ENCODE data around the gene SLIT1.

The SLIT1 gene

DNA sequence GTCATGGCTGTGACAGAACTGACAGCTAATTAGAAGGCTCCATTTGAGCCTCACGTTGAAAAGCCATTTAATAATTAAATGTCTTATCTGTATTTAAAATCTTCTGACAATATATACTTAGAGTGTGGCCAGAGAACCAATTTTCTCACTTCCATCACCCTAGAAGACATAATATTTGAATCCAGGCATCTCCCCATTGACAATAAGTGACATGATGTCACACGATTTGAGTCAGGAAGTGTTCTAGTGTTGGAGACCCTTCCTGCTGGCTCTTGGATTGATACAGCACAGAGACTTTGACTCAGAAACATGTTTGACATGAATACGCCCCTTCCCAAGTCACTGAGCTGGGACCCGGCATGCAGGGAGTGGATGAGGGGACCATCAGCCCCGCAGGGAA, 85.9 kb downstream of the SLIT1 start:
- H3K36me3 ChIP-seq (ENCODE audit: low read depth) = no peaks in the 10 kb centered on the region
- DNase-seq (ENCODE audit: low spot score) = no peak
- peaks cover 10% of the 10 kb centered on the region for H3K27me3 ChIP-seq (ENCODE audit: insufficient read depth, poor library complexity, severe bottlenecking)

GRCh38 chr10:97099089-97099488, 86.7 kb downstream of the SLIT1 start:
- H3K27ac ChIP-seq (ENCODE audit: poor library complexity, severe bottlenecking) = no peak overlapping the region
- no peaks in the 10 kb centered on the region for H3K4me1 ChIP-seq (ENCODE audit: insufficient read depth, poor library complexity, severe bottlenecking)
- ATAC-seq (ENCODE audit: low read depth) = no peak
- no peak for DNase-seq (ENCODE audit: low spot score)
- no peaks in the 10 kb centered on the region for H3K9me3 ChIP-seq (ENCODE audit: severe bottlenecking)
- peaks cover 10% of the 10 kb centered on the region for H3K27me3 ChIP-seq (ENCODE audit: insufficient read depth, poor library complexity, severe bottlenecking)
- no peak overlapping the region for H3K4me3 ChIP-seq (ENCODE audit: severe bottlenecking)
- H3K36me3 ChIP-seq (ENCODE audit: low read depth) = no peaks in the 10 kb centered on the region
- TF ChIP-seq CTCF (IDR thresholded peaks at IDR 0.05; ENCODE audit: poor library complexity, severe bottlenecking) = no peak

More for the DNA sequence above, 85.9 kb downstream of the SLIT1 start:
- H3K4me3 ChIP-seq (ENCODE audit: severe bottlenecking) = no peak overlapping the region
- no peaks in the 10 kb centered on the region for H3K9me3 ChIP-seq (ENCODE audit: severe bottlenecking)
- TF ChIP-seq CTCF (IDR thresholded peaks at IDR 0.05; ENCODE audit: poor library complexity, severe bottlenecking) = no peak
- no peaks in the 10 kb centered on the region for H3K4me1 ChIP-seq (ENCODE audit: insufficient read depth, poor library complexity, severe bottlenecking)
- no peak for ATAC-seq (ENCODE audit: low read depth)
- no peak overlapping the region for H3K27ac ChIP-seq (ENCODE audit: poor library complexity, severe bottlenecking)

DNA sequence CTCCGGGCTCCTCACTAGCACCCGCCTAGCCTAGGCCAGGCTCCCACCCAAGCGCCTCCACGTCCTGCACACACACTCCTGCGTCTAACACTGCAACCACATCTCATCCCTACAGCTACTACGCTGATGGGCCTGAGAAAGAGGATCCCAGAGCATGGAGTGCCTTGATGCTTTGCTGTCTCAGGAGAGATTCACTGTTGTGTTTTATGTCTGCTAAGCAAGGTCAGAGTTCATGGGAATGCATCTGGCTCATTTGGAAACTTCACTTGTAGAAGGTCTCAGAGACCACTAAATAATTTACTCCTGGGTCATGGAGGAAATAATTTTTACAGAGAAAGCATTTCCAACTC, 88.7 kb downstream of the SLIT1 start:
- TF ChIP-seq CTCF (IDR thresholded peaks at IDR 0.05; ENCODE audit: poor library complexity, severe bottlenecking) = no peak
- no peak overlapping the region for H3K27ac ChIP-seq (ENCODE audit: poor library complexity, severe bottlenecking)

DNA sequence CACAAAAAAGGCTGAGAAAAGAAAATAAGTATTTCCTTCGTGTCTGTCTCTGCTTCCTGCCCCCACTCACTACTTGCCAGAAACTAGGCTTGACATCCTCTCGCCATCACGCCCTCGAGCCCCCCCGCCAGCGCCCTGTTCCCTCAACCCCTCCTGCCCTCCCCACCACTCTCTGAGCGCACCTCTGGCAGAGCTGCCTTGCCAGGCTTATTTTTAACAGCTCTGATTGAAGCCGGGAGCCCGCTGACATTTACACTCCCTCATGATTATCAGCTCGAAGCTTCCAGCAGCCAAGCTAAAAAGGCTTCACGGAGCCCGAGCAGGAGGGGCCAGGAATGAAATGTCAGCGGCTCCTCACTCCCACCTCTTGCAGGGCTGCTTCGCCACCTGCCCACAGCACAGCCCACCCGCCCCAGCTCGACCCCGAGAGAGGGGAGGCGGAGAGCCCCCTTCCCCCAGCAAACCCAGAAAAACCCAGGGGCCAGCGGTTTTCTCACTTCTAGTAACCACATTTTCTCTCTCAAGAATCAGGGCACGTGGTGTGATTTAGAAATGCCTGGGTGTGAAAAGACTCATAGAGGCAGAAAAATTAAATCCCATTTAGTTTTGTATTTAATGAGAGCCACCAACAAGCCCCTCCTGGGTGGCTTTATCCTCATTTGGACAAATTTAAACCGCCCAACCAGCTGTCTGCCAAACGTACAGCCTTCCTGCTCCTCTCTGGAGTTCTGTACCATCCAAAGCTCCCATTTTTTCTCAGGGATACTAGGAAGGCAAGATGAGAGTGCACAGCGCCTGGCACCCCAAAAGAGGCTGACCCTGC, 89.3 kb downstream of the SLIT1 start:
- no peaks in the 10 kb centered on the region for H3K9me3 ChIP-seq (ENCODE audit: severe bottlenecking)
- H3K4me1 ChIP-seq (ENCODE audit: insufficient read depth, poor library complexity, severe bottlenecking) = no peaks in the 10 kb centered on the region
- DNase-seq (ENCODE audit: low spot score) = no peak
- no peaks in the 10 kb centered on the region for H3K36me3 ChIP-seq (ENCODE audit: low read depth)
- no peak for TF ChIP-seq CTCF (IDR thresholded peaks at IDR 0.05; ENCODE audit: poor library complexity, severe bottlenecking)
- H3K27me3 ChIP-seq (ENCODE audit: insufficient read depth, poor library complexity, severe bottlenecking) = peaks cover 10% of the 10 kb centered on the region
- no peak overlapping the region for H3K4me3 ChIP-seq (ENCODE audit: severe bottlenecking)
- ATAC-seq (ENCODE audit: low read depth) = no peak
- H3K27ac ChIP-seq (ENCODE audit: poor library complexity, severe bottlenecking) = no peak overlapping the region

More for the DNA sequence above, 88.7 kb downstream of the SLIT1 start:
- H3K4me3 ChIP-seq (ENCODE audit: severe bottlenecking) = no peak overlapping the region
- H3K4me1 ChIP-seq (ENCODE audit: insufficient read depth, poor library complexity, severe bottlenecking) = no peaks in the 10 kb centered on the region
- ATAC-seq (ENCODE audit: low read depth) (no peak), DNase-seq (ENCODE audit: low spot score) (no peak)
- H3K27me3 ChIP-seq (ENCODE audit: insufficient read depth, poor library complexity, severe bottlenecking) = peaks cover 10% of the 10 kb centered on the region
- no peaks in the 10 kb centered on the region for H3K9me3 ChIP-seq (ENCODE audit: severe bottlenecking)
- H3K36me3 ChIP-seq (ENCODE audit: low read depth) = no peaks in the 10 kb centered on the region

- Histone ChIP-seq H3K27me3 (ENCODE audit: insufficient read depth, poor library complexity, severe bottlenecking) (peaks cover 10% of the 10 kb centered on the region), H3K27ac (ENCODE audit: poor library complexity, severe bottlenecking) (no peak overlapping the region), H3K4me3 (ENCODE audit: severe bottlenecking) (no peak overlapping the region), H3K4me1 (ENCODE audit: insufficient read depth, poor library complexity, severe bottlenecking) (no peaks in the 10 kb centered on the region), H3K9me3 (ENCODE audit: severe bottlenecking) (no peaks in the 10 kb centered on the region), H3K36me3 (ENCODE audit: low read depth) (no peaks in the 10 kb centered on the region)
- TF ChIP-seq CTCF (IDR thresholded peaks at IDR 0.05; ENCODE audit: poor library complexity, severe bottlenecking) = no peak
- ATAC-seq (ENCODE audit: low read depth) (no peak), DNase-seq (ENCODE audit: low spot score) (no peak)
Observed at GRCh38 chr10:97095701-97096260, 90.0 kb downstream of the SLIT1 start.

Data from RWPE2 (cell line).